GM19455 (cell line): ENCODE measurements around the gene ACTA2.

Experiments used
- ATAC-seq: cut with Tn5 transposase; IDR thresholded peaks from one replicate; pipeline ENCODE4 v1.9.1; 2021; ENCODE audit not compliant: unreplicated experiment

The ACTA2 gene

GRCh38 chr10:88952647-88953111, at the start of gene ACTA2:
TSS of gene ACTA2 (minus strand) at chr10:88952773. CDS start at chr10:88948930, 3,843 bp downstream.
- no peak for ATAC-seq

GRCh38 chr10:89001729-89002072, 49.1 kb upstream of the ACTA2 start:
- no peak for ATAC-seq

DNA sequence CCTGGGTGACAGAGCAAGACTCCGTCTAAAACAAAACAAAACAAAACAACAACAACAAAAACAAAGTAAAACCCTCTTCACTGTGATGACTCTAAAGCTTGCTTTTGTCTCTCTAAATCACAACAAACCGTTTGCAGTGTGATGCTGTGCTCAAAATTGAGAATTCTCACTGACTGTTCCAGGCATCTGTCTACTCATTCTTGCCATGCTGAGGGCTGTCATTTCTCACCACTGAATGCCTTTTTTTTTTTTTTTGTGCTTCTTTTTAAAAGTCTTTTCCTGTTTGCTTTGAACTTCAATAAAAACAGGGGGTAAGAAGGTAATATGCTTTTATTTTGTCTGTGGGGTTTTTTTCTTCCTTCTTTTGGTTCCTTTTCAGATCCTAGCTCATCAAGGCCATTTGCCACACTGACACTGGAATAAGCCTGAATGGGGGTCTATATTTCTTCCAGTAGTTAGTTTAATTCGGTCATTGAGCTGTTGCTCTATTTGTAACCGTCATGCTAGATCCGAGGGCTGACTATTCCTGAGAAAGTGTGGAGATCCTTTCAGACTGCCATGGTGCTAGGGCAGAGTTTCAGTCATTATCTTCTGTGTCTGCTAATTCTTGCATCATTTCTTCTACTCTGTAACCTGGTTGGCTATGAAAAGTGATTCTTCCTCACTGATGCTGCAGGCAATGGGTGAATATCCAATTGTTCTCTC, 48.6 kb upstream of the ACTA2 start:
- no peak for ATAC-seq

DNA sequence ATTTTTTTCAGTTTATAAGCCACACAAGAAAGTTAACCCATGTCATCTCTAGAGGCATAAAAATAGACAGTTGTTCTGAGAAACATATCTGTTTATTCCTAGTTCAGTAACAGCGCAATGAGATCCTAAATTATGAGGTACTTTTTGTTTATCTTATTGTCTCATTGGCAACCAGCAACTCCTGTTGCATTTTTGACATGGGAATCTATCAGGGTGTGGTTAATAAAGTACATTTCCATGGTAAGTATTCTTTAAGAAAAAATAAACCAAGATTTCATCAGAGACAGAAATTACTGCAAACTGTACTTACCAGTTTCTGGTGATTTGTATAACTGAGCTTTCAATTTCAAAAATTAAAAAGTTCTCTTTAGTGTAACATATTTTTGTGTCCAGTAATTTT, 47.1 kb upstream of the ACTA2 start:
- no peak for ATAC-seq

DNA sequence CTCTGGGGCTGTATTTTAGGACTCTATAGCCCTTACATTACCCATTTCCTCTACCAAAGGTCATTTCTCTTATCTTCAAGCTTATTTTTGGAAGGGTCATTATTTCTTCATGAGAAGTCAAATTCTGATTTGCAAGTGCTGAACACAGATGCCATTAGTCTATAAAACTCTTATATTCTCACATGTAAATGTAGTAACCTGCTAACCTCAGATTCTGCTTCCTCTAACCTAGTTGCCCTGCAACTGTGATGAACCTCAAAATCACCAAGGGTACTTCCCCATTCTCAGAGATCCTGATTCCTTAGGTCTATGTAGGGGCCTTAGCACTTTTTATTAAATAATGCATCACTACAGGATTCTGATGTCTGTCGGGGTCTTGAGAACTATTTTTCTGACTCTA, 44.4 kb upstream of the ACTA2 start:
- no peak for ATAC-seq

DNA sequence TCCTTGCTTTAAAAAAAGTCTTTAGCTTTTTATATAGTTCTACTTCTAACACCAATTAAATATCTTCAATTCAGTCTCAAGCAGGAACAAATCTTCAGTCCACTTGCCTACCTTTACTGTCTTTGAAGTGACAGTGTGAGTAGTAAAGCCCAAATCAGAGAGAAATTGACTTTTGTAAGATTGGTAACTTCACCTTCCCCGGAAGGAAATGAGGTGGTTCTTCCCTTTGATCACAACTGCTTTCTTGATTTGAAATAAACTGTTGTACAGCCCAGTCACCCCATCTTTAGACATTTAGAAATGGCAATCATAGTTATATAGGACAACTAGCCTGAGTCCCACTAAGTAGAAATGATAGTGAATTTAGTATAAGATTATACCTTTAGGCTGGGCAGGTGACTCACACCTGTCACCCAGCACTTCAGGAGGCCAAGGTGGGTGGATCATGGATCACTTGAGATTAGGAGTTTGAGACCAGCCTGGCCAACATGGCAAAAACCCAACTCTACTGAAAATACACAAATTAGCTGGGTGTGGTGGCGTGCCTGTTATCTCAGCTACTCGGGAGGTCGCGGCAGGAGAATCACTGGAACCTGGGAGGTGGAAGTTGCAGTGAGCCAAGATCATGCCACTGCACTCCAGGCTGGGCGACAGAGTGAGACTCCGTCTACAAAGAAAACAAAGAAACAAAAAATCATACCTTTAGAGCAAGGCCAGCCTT, 42.7 kb upstream of the ACTA2 start:
- ATAC-seq = no peak

- no peak for ATAC-seq
These were observed 41.4 kb upstream of the ACTA2 start for GRCh38 chr10:88994019-88994418.

DNA sequence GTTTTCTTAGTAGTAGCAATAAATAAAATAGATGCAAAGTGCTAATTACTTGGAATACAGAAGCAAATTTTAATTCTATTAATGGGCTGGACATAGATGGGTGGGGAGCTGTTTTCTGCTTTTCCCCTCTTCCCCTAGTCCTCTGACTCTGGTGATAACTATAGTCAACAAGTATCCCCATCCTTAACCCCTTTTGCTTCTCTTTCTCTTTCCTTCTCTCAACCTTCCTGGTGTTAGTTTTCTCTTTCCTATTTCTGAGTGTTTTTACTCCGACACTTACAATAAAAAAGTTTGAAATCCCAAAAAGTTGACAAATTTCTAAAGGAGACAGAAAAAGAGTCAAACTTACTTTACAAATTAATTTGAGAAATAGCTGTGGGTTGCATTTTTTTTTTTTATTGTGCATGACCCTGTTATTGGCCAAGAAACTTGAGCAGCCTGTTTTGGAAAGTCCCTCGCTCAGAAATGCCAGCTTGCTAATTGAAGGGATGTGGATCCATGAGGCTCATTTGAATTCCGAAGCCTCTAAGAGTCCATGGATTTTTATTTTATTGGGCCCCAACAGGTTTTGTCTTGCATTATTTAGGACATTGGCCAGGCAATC, 40.5 kb upstream of the ACTA2 start:
- no peak for ATAC-seq

DNA sequence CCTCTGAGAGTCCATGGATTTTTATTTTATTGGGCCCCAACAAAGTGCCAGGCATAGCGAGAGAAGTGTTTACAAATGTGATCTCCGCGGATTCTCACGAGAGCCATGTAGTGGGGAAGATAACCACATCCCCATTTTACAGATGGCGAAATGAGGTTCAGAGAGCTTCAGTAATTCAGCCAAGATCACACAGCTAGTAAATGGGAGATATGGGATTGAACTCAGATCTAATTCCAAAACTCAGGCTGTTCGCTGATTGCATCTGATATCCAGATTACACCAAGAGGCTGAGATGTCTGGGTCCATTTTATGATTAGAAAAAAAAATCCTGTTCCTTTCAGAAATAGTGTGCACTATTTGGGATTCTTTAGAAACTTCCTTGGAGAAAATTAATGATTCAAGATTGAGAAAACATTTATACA, 39.3 kb upstream of the ACTA2 start:
- ATAC-seq = no peak

DNA sequence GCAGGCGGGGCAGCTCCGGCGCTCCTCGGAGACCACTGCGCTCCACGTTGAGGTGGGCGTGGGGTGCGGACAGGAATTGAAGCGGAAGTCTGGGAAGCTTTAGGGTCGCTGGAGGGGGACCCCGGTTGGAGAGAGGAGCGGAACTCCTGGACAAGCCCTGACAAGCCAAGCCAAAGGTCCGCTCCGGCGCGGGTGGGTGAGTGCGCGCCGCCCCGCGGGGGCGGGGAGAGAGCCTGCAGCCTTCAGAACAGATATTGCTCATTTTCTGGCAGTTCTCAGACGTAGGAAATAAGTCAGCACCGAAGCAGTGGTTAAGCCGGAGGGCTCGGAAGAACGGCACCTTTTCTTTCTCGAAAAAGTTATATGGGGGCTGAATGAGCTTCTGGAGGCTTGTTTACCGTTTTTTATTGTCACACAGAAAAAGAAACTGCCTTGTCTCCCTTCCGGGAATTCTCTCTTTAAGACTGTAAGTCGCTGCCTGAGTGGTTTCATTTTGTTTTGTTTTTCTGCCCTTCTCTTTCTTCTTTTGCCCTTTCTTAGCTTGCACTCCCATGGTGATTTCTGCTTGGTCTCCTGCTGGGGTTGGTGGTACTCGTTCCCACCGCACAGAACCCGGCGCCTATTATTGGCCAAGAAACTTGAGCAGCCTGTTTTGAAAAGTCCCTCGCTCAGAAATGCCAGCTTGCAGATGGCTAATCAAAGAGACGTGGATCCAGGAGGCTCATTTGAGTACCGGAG, 38.8 kb upstream of the ACTA2 start:
- ATAC-seq = peak; percentile 38

- ATAC-seq = peak; percentile 75
These were observed 38.0 kb upstream of the ACTA2 start, which contains the start of gene FAS for GRCh38 chr10:88990384-88991160. TSS of gene FAS (plus strand) at chr10:88990798. CDS start at chr10:88990877, 79 bp downstream.

GRCh38 chr10:88989824-88990383, 37.3 kb upstream of the ACTA2 start:
- ATAC-seq = no peak

DNA sequence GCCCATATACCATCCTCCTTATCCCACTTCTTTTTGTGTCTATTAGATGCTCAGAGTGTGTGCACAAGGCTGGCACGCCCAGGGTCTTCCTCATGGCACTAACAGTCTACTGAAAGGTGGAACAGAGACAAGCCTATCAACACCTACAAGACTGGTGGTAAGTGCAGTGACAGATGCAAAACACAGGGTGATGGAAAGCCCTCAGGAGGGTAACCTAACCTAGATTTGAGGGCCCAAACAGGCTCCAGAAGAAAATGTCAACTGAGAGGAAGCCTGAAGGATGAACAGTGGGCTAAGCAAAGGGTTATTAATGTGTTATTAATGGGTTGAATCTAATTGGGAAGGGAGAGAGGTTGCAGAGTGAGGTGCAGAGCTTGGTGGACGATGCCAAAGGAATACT, 36.9 kb upstream of the ACTA2 start:
- ATAC-seq = no peak

- no peak for ATAC-seq
These were observed 35.3 kb upstream of the ACTA2 start for GRCh38 chr10:88987840-88988239.

- ATAC-seq = no peak
These were observed 34.7 kb upstream of the ACTA2 start for GRCh38 chr10:88987243-88987725.

GRCh38 chr10:88986549-88987242, 34.1 kb upstream of the ACTA2 start:
- ATAC-seq = no peak

DNA sequence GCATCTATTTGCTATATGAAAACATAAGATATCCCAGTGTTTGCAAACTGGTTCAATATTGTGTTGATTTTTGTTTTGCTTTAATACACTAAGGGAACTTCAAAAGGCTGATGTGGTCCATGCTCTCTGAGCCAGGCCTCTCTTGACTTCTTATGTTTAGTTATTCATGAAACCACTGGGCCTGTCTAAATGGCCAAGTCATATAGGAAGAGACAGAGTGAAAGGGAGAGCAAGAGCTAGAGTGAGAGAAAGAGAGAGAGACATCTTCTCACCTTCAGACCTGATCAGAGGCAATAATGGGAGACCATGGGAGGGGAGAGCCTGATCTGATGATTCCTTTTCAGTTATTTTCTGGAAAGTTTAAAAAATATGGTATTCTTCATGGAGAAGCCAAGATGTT, 32.0 kb upstream of the ACTA2 start:
- ATAC-seq = no peak

GRCh38 chr10:88983939-88984338, 31.4 kb upstream of the ACTA2 start:
- ATAC-seq = no peak

DNA sequence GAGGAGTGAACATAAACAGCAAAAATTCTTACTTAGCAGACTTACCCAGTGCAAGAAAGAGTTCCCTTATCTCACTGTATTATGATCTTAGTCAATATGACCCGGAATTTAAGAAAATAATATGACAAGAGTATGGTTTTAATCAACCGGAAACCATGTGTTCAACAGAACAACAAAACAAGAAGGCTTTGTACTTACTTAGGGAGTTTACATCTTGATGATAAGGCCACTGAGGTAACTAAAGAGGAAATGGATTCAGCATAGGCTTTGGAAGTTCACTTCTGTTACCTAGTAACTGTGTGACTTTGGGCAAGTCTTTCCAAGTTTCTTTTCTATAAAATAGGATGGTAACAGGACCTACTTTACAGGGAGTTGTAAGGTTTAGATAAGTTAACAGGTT, 30.6 kb upstream of the ACTA2 start:
- no peak for ATAC-seq

DNA sequence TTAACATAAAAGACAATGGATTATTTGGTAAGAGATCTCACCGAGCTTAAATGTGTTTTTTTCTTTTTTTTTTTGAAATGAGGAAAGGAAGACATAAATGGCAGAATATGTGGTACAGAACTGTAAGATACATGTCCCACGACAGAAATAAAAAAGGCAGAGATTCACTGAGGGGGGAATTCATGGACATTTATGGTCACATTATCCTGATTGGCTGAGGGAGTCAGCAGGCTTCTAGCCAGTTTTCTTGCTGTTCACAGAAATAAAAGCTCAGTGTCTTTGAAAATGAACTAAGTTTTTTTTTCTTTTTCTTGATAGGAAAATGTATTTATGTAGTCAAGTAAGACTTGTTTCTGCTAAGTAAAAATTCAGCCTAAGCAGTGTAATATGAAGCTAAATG, 29.8 kb upstream of the ACTA2 start:
- no peak for ATAC-seq
